Fibroblast of villous mesenchyme (primary cell): Measurements from ENCODE around the gene ZER1. TPM values are rescaled to one million over a fixed set of nuclear protein-coding genes. Genes with fewer than 3 reads are reported as not detected.

ENCODE experiments used
- DNase-seq: peaks from one replicate; pipeline ENCODE4 v3.0.0-alpha.2; 2010; ENCODE audit warnings: low read depth
- H3K4me3 ChIP-seq: 2 replicates; pipeline ENCODE4 v1.5.1; 2011; ENCODE audit warnings: low read depth, mild to moderate bottlenecking, low read length
- CTCF ChIP-seq: IDR thresholded peaks from 2 replicates; pipeline ENCODE4 v1.5.1; 2012; ENCODE audit warnings: low read depth, mild to moderate bottlenecking, low read length; ENCODE audit not compliant: insufficient read depth
- total RNA-seq: library from RNA; depleted of rRNA; stranded (reverse); fragments of >200 nt; gene quantifications from 2 replicates; pipeline ENCODE4 v1.2.3, GENCODE V29; 2012

Gene ZER1
- total RNA-seq, 1 donor: 17.3 TPM

- TF ChIP-seq CTCF: no peak
- H3K4me3 ChIP-seq: no peak overlapping the region
- no peak for DNase-seq
Observed at GRCh38 chr9:128729302-128729701, 42.4 kb downstream of the ZER1 start.

GRCh38 chr9:128728298-128728697, 43.4 kb downstream of the ZER1 start:
- no peak overlapping the region for H3K4me3 ChIP-seq
- TF ChIP-seq CTCF: no peak
- no peak for DNase-seq

- H3K4me3 ChIP-seq: no peak overlapping the region
- DNase-seq: no peak
- TF ChIP-seq CTCF: no peak
Observed at GRCh38 chr9:128727640-128728248, 44.0 kb downstream of the ZER1 start.

GRCh38 chr9:128724744-128725211, 46.9 kb downstream of the ZER1 start:
- DNase-seq: peak; percentile 86
- peak; percentile 4 for TF ChIP-seq CTCF
- peak overlapping the region; percentile 76 for H3K4me3 ChIP-seq

GRCh38 chr9:128723866-128724743, 47.6 kb downstream of the ZER1 start, which contains the start of gene ZDHHC12:
TSS of gene ZDHHC12 (minus strand) at chr9:128724127. CDS start at chr9:128724093, 34 bp downstream.
- DNase-seq: peak; percentile 94
- H3K4me3 ChIP-seq: peak within 1 kb of the TSS; percentile 76
- TF ChIP-seq CTCF: no peak

GRCh38 chr9:128723352-128723865, 48.3 kb downstream of the ZER1 start:
- no peak for TF ChIP-seq CTCF
- DNase-seq: no peak
- peak overlapping the region; percentile 76 for H3K4me3 ChIP-seq
